ENCODE measurements around the gene COL4A1. TPM values are rescaled to one million over a fixed set of nuclear protein-coding genes. Genes with fewer than 3 reads are reported as not detected.

Gene COL4A1
- total and polyA plus RNA-seq, 11 donors = 52.6 to 428 (median 184) TPM

GRCh38 chr13:110293037-110293436 is 13.9 kb downstream of the COL4A1 start:
- intact Hi-C loops (cut with DNase I) = no loop called here
- WGBS, 4 donors = 72 to 73% (median 73%) methylated on average over 7 of the region's 7 CpGs
- Histone ChIP-seq H3K36me3 (peaks cover 0 to 17% (median 5%) of the 10 kb centered on the region in 9 donors), H3K27ac (peak overlapping the region in 9 of 12 donors; percentile 10 to 98 (median 42)), H3K9me3 (no peaks in the 10 kb centered on the region), H3K27me3 (peaks cover 0 to under 1% (median 0%) of the 10 kb centered on the region in 9 donors), H3K4me1 (peaks cover 22 to 73% (median 44%) of the 10 kb centered on the region in 12 donors), H3K4me3 (no peak overlapping the region)
- no peak for TF ChIP-seq POLR2A (IDR thresholded peaks at IDR 0.05)
- TF ChIP-seq CTCF (IDR thresholded peaks at IDR 0.05) = no peak
- DNase-seq (peak in 1 of 5 donors; percentile 6), ATAC-seq (peak in 1 of 4 donors; percentile 8)

- H3K9me3 ChIP-seq = no peaks in the 10 kb centered on the region
- no peaks in the 10 kb centered on the region for H3K27me3 ChIP-seq
- peaks cover 23 to 72% (median 47%) of the 10 kb centered on the region in 12 donors for H3K4me1 ChIP-seq
- peak overlapping the region in 1 of 12 donors; percentile 98 for H3K27ac ChIP-seq
- 86 to 90% (median 89%) methylated on average over 9 of the region's 9 CpGs for WGBS, 4 donors
- DNase-seq = peak in 1 of 5 donors; percentile 6
- H3K36me3 ChIP-seq = peaks cover 0 to 26% (median 5%) of the 10 kb centered on the region in 9 donors
- no peak for ATAC-seq
- intact Hi-C loops (cut with DNase I) = no loop called here
- H3K4me3 ChIP-seq = no peak overlapping the region
- no peak for TF ChIP-seq POLR2A (IDR thresholded peaks at IDR 0.05)
- no peak for TF ChIP-seq CTCF (IDR thresholded peaks at IDR 0.05)
Measured at GRCh38 chr13:110291286-110291685, 15.7 kb downstream of the COL4A1 start.

- Histone ChIP-seq H3K4me3 (no peak overlapping the region), H3K27me3 (no peaks in the 10 kb centered on the region), H3K9me3 (no peaks in the 10 kb centered on the region), H3K4me1 (peaks cover 23 to 72% (median 49%) of the 10 kb centered on the region in 12 donors), H3K27ac (peak overlapping the region in 1 of 12 donors; percentile 98), H3K36me3 (peaks cover 0 to 26% (median 5%) of the 10 kb centered on the region in 9 donors)
- ATAC-seq = no peak
- 78 to 83% (median 80%) methylated on average over 11 to 15 of the region's 15 CpGs for WGBS, 4 donors
- TF ChIP-seq CTCF (IDR thresholded peaks at IDR 0.05) (no peak), POLR2A (IDR thresholded peaks at IDR 0.05) (no peak)
- intact Hi-C loops (cut with DNase I) = no loop called here
- peak in 1 of 5 donors; percentile 15 for DNase-seq
Measured at GRCh38 chr13:110290826-110291225, 16.1 kb downstream of the COL4A1 start.

GRCh38 chr13:110290153-110290552 is 16.8 kb downstream of the COL4A1 start:
- Histone ChIP-seq H3K36me3 (peaks cover 0 to 26% (median 6%) of the 10 kb centered on the region in 9 donors), H3K27ac (peak overlapping the region in 1 of 12 donors; percentile 98), H3K9me3 (no peaks in the 10 kb centered on the region), H3K27me3 (no peaks in the 10 kb centered on the region), H3K4me3 (no peak overlapping the region), H3K4me1 (peaks cover 23 to 71% (median 51%) of the 10 kb centered on the region in 12 donors)
- intact Hi-C loops (cut with DNase I) = no loop called here
- TF ChIP-seq POLR2A (IDR thresholded peaks at IDR 0.05) (no peak), CTCF (IDR thresholded peaks at IDR 0.05) (no peak)
- DNase-seq = peak in 1 of 5 donors; percentile 7
- no peak for ATAC-seq
- 82 to 93% (median 89%) methylated on average over 10 of the region's 10 CpGs for WGBS, 4 donors

Data from heart left ventricle (tissue), 16 donors.